HepG2 (cell line): ENCODE results near the gene NDUFS7. TPM values are rescaled to one million over a fixed set of nuclear protein-coding genes. Genes with fewer than 3 reads are reported as not detected.

Source experiments
- ATF5 ChIP-seq: sonication (generic); formaldehyde crosslinking; IDR thresholded peaks from 2 replicates; pipeline ENCODE4 v1.4.0; 2020; ENCODE audit warnings: mild to moderate bottlenecking, low read depth, missing genetic modification reagents
- ELF1 ChIP-seq: sonication (generic); formaldehyde crosslinking; IDR thresholded peaks from 2 replicates; pipeline ENCODE4 v1.4.0; 2020; ENCODE audit warnings: missing genetic modification reagents
- KLF11 ChIP-seq: IDR thresholded peaks from 2 replicates; pipeline ENCODE4 v1.6.1; 2016; ENCODE audit warnings: missing compliant biosample characterization
- MLXIP ChIP-seq: sonication (generic); formaldehyde crosslinking; IDR thresholded peaks from 2 replicates; pipeline ENCODE4 v1.9.0; 2021; ENCODE audit warnings: missing genetic modification reagents, borderline replicate concordance
- NBN ChIP-seq: fragments of 450-650 bp; conservative IDR thresholded peaks from 2 replicates; pipeline ENCODE4 v1.6.1; 2017
- NFAT5 ChIP-seq: sonication (generic); formaldehyde crosslinking; IDR thresholded peaks from 2 replicates; pipeline ENCODE4 v1.4.0; 2020; ENCODE audit warnings: missing genetic modification reagents
- PCBP2 ChIP-seq: fragments of 200-400 bp; formaldehyde crosslinking; optimal IDR thresholded peaks from 2 replicates; pipeline ENCODE3; 2018; ENCODE audit warnings: low read length, low read depth; ENCODE audit not compliant: poor library complexity, severe bottlenecking
- SP4 ChIP-seq: sonication (generic); formaldehyde crosslinking; IDR thresholded peaks from 2 replicates; pipeline ENCODE4 v1.8.1; 2023; ENCODE audit warnings: mild to moderate bottlenecking, missing genetic modification reagents
- ZFP82 ChIP-seq: sonication (generic); formaldehyde crosslinking; IDR thresholded peaks from 2 replicates; pipeline ENCODE4 v1.5.1; 2020; ENCODE audit warnings: mild to moderate bottlenecking, missing genetic modification reagents, borderline replicate concordance
- ZNF17 ChIP-seq: sonication (generic); formaldehyde crosslinking; IDR thresholded peaks from 2 replicates; pipeline ENCODE4 v1.5.0; 2020; ENCODE audit warnings: mild to moderate bottlenecking, missing genetic modification reagents
- ZNF207 ChIP-seq: fragments of 450-650 bp; IDR thresholded peaks from 2 replicates; pipeline ENCODE4 v1.6.1; 2016; ENCODE audit warnings: antibody characterized with exemption, borderline replicate concordance
- ZNF496 ChIP-seq: sonication (generic); formaldehyde crosslinking; IDR thresholded peaks from 2 replicates; pipeline ENCODE4 v1.8.1; 2023; ENCODE audit warnings: mild to moderate bottlenecking, moderate library complexity, missing genetic modification reagents; ENCODE audit not compliant: insufficient replicate concordance
- ZNF639 ChIP-seq: conservative IDR thresholded peaks from 2 replicates; pipeline ENCODE4 v1.6.1; 2018; ENCODE audit warnings: missing genetic modification reagents
- polyA plus RNA-seq, 8 experiments: library from polyadenylated mRNA; depleted of rRNA in 3 of 8; stranded (reverse) in 7 of 8; unstranded in 1 of 8; fragments of >200 nt; fragmentation: Illumina TruSeq in 4 of 8; extraction: Trizol in 4 of 8; gene quantifications; 2 replicates each; pipeline versions ENCODE4 v1.2.1 to v1.2.3, GENCODE V29; 2011 to 2016; ENCODE audit warnings: low read depth in 4 of 8, missing spikeins in 1 of 8, mixed read lengths in 1 of 8; ENCODE audit not compliant: insufficient read depth in 1 of 8
- total RNA-seq, 5 experiments: library from RNA; depleted of rRNA; stranded (reverse); fragments of >200 nt; fragmentation: Illumina TruSeq; extraction: Trizol; gene quantifications; 2 replicates each; pipeline ENCODE4 v1.2.3, GENCODE V29; 2016; ENCODE audit warnings: low read depth in 1 of 5
- TF ChIP-seq, protein P1 (sequence below): sonication (generic); formaldehyde crosslinking; IDR thresholded peaks from 2 replicates; pipeline ENCODE4 v1.5.0; 2020; ENCODE audit warnings: mild to moderate bottlenecking, missing genetic modification reagents

Gene NDUFS7
- total and polyA plus RNA-seq, 2 of the 13 experiments (the other 11 are each of a cell fraction or from before 2014, with no cell fraction given) = 34.3 to 66.9 TPM

- TF ChIP-seq NFAT5 (CRISPR knock-in tag) (no peak; the same call in 1 of the 2 replicates), ZNF496 (no peak), ELF1 (CRISPR knock-in tag) (peak; percentile 44; the same call in 1 of the 2 replicates), ZNF639 (CRISPR knock-in tag) (no peak), NBN (no peak), SP4 (CRISPR knock-in tag) (peak; percentile 65; the same call in 1 of the 2 replicates), MLXIP (CRISPR knock-in tag) (no peak; the same call in 1 of the 2 replicates), ATF5 (CRISPR knock-in tag) (no peak), ZNF207 (no peak), KLF11 (CRISPR knock-in tag) (no peak), PCBP2 (no peak), ZFP82 (no peak), ZNF17 (CRISPR knock-in tag) (no peak)
- TF ChIP-seq, protein P1, sequence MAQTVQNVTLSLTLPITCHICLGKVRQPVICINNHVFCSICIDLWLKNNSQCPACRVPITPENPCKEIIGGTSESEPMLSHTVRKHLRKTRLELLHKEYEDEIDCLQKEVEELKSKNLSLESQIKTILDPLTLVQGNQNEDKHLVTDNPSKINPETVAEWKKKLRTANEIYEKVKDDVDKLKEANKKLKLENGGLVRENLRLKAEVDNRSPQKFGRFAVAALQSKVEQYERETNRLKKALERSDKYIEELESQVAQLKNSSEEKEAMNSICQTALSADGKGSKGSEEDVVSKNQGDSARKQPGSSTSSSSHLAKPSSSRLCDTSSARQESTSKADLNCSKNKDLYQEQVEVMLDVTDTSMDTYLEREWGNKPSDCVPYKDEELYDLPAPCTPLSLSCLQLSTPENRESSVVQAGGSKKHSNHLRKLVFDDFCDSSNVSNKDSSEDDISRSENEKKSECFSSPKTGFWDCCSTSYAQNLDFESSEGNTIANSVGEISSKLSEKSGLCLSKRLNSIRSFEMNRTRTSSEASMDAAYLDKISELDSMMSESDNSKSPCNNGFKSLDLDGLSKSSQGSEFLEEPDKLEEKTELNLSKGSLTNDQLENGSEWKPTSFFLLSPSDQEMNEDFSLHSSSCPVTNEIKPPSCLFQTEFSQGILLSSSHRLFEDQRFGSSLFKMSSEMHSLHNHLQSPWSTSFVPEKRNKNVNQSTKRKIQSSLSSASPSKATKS (CRISPR knock-in tag) = 0 out of 2 replicates have a peak, but pooled peaks have one; percentile 1
These were observed 10.0 kb upstream of the NDUFS7 start (continued) for GRCh38 chr19:1373534-1374249.
